SU-DHL-6 (cell line): ENCODE results near the gene KAT2B.

Experiments used
- CTCF ChIP-seq: fragments of 200-600 bp; sonication (generic); IDR thresholded peaks from one replicate; pipeline ENCODE4 v1.5.1; 2017; ENCODE audit warnings: antibody characterized with exemption, mild to moderate bottlenecking, low read length, moderate library complexity; ENCODE audit not compliant: insufficient read depth, poor library complexity, severe bottlenecking
- EZH2phosphoT487 ChIP-seq: fragments of 200-600 bp; sonication (generic), shearing (Covaris generic); conservative IDR thresholded peaks from 2 replicates; pipeline ENCODE4 v1.6.1; 2018; ENCODE audit warnings: mild to moderate bottlenecking, antibody characterized with exemption, low read length, moderate library complexity, mixed read lengths

DNA sequence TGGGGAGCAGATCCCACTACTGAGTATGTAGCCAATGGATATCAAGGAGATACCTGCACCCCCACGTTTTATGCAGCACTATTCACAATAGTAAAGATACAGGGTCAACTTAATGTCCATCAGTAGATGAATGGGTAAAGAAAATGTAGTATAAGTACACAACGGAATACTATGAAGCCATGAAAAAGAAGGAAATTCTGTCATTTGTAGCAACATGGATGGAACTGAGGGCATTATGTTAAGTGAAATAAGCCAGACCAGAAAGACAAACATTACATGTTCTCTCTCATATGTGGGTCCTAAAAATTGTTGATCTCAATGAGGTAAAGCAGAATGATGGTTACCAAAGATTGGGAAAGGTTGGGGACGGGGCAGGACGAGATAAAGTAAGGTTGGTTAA lies 42.7 kb upstream of the KAT2B start:
- no peak for TF ChIP-seq CTCF
- no peak for TF ChIP-seq EZH2phosphoT487
